ENCODE results near the gene DUSP9. TPM values are rescaled to one million over a fixed set of nuclear protein-coding genes. Genes with fewer than 3 reads are reported as not detected.

The DUSP9 gene
- total RNA-seq, 1 donor from 2014 or later, result not detected

- TF ChIP-seq, protein P1, sequence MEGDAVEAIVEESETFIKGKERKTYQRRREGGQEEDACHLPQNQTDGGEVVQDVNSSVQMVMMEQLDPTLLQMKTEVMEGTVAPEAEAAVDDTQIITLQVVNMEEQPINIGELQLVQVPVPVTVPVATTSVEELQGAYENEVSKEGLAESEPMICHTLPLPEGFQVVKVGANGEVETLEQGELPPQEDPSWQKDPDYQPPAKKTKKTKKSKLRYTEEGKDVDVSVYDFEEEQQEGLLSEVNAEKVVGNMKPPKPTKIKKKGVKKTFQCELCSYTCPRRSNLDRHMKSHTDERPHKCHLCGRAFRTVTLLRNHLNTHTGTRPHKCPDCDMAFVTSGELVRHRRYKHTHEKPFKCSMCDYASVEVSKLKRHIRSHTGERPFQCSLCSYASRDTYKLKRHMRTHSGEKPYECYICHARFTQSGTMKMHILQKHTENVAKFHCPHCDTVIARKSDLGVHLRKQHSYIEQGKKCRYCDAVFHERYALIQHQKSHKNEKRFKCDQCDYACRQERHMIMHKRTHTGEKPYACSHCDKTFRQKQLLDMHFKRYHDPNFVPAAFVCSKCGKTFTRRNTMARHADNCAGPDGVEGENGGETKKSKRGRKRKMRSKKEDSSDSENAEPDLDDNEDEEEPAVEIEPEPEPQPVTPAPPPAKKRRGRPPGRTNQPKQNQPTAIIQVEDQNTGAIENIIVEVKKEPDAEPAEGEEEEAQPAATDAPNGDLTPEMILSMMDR (IDR thresholded peaks at IDR 0.05), result peak; percentile 54 to 71 (median 70)
- intact Hi-C loops (cut with DNase I), result loop anchor here (2.0 to 10.0 kb wide), 5 partner anchors 57 to 709 kb away; no protein-coding TSS in a partner anchor
- Histone ChIP-seq H3K9me3 (no peaks in the 10 kb centered on the region), H3K36me3 (no peaks in the 10 kb centered on the region), H3K4me1 (no peaks in the 10 kb centered on the region), H3K27me3 (no peaks in the 10 kb centered on the region), H3K4me3 (no peak overlapping the region), H3K27ac (no peak overlapping the region)
- DNase-seq (ENCODE audit: low spot score in 2 of 2), result peak in 1 of 2 donors; percentile 89
Observed at GRCh38 chrX:153667956-153668396, 21.0 kb downstream of the DUSP9 start.

DNA sequence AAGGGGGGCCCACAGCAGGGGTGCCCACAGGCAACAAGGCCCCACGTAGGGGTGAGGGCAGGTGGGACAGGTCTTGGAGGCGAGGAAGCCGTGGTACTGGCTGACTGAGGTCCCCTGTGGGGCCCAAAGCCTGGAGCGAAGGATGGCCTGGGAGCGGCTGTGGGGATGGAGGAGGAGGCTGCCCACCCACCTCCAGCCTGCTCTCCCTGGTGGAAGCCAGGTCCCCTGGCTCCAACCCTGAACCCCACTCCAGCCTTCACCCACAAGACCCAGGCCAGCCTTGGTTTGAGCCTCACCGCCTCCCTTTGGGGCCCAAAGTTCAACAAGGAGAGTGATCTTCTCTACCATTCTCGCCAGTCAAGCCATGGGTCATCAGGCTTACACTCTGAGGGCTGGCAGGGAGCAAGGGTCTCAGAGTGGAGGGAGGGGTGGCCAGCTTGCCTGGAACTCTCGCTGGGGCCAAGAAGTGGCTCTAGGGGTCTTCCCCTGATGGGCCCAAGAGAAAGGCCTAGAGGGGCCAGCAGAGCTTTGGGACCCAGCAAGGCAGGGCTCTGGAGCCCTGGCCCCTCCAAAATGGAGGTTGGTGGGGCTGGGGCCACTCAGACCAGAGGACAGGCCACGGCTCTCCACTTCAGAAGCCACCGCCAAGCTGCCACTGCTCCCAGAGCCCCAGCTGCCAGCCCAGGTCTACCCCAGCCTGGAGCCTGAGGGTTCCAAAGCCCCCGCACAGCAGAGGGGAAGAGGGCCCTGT is 21.6 kb downstream of the DUSP9 start:
- Histone ChIP-seq H3K4me1 (no peaks in the 10 kb centered on the region), H3K4me3 (no peak overlapping the region), H3K27ac (no peak overlapping the region), H3K9me3 (no peaks in the 10 kb centered on the region), H3K27me3 (no peaks in the 10 kb centered on the region), H3K36me3 (no peaks in the 10 kb centered on the region)
- TF ChIP-seq, protein P1 (IDR thresholded peaks at IDR 0.05), result no peak
- intact Hi-C loops (cut with DNase I), result loop anchor here (2.0 to 10.0 kb wide), 5 partner anchors 58 to 710 kb away; no protein-coding TSS in a partner anchor
- no peak for DNase-seq (ENCODE audit: low spot score in 2 of 2)

GRCh38 chrX:153669174-153669890 is 22.3 kb downstream of the DUSP9 start:
- Histone ChIP-seq H3K4me1 (no peaks in the 10 kb centered on the region), H3K4me3 (no peak overlapping the region), H3K9me3 (no peaks in the 10 kb centered on the region), H3K27ac (no peak overlapping the region), H3K36me3 (no peaks in the 10 kb centered on the region), H3K27me3 (peaks cover 4% of the 10 kb centered on the region)
- intact Hi-C loops (cut with DNase I), result loop anchor here (2.0 to 10.0 kb wide), 5 partner anchors 59 to 711 kb away; no protein-coding TSS in a partner anchor
- no peak for DNase-seq (ENCODE audit: low spot score in 2 of 2)
- TF ChIP-seq, protein P1 (IDR thresholded peaks at IDR 0.05), result peak; percentile 41 to 73 (median 68)

DNA sequence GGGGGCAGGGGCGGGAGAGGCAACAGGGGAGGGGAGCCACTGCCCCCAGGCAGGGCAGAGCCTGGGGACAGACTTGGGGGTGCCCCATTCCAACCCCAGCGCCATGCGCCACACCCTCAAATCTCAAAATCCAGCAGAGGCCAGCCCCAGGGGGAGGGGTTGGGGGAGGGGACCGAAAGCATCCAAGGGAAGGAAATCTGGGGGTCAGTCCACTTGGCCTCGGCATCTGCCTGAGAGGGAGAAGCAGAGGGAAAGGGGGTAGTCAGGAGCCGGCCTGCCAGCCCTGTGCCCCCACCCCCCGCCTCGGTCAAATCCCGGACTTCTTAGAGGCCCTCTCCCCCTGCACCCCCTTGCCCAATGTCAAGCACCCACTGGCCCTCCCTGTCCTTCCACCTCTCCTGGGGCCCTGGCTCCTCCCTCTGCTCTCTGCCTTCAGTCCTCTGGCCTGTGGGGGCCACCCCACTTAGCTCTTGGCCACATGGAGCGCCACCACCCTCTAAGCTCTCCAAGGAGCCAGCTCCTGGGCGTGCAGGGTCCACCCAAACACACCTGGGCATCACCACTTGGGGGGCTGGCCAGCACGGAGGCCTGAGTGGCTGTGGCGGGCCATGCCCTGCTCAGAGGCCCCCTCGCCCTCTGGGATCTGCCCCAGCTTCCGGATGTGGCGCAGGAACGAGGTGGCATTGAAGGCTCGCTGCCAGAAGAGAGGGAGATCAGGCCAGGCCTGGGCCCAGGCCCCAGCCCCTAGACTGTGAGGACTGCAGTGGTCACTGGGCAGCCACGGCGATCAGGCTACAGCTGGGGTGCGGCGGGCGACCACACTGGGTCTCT is 23.1 kb downstream of the DUSP9 start:
- no peak for DNase-seq (ENCODE audit: low spot score in 2 of 2)
- Histone ChIP-seq H3K36me3 (no peaks in the 10 kb centered on the region), H3K9me3 (no peaks in the 10 kb centered on the region), H3K4me3 (no peak overlapping the region), H3K4me1 (no peaks in the 10 kb centered on the region), H3K27me3 (peaks cover 4% of the 10 kb centered on the region), H3K27ac (no peak overlapping the region)
- intact Hi-C loops (cut with DNase I), result loop anchor here (2.0 to 10.0 kb wide), 5 partner anchors 59 to 711 kb away; no protein-coding TSS in a partner anchor
- TF ChIP-seq, protein P1 (IDR thresholded peaks at IDR 0.05), result no peak

Data from ascending aorta (tissue), 2 donors.